H9 (cell line): ENCODE measurements around the gene CAMK2B. TPM values are rescaled to one million over a fixed set of nuclear protein-coding genes. Genes with fewer than 3 reads are reported as not detected.
A peak's percentile ranks its signal among the peaks of the same experiment; 100 is the strongest.

Source experiments
- DNase-seq: peaks from one replicate; pipeline ENCODE4 v3.0.0-alpha.2; 2017
- H2AFZ ChIP-seq: one replicate; pipeline ENCODE4 v1.6.1; 2013; ENCODE audit warnings: mild to moderate bottlenecking, low read length, control low read depth, moderate library complexity
- H2AK5ac ChIP-seq: 2 replicates; pipeline ENCODE4 v1.6.1; 2013; ENCODE audit warnings: low read length, control low read depth, mixed read lengths; ENCODE audit not compliant: insufficient read length
- H2BK120ac ChIP-seq: one replicate; pipeline ENCODE4 v1.6.1; 2013; ENCODE audit warnings: low read depth, mild to moderate bottlenecking, low read length, control low read depth, inconsistent platforms; ENCODE audit not compliant: poor library complexity, severe bottlenecking
- H2BK12ac ChIP-seq: 2 replicates; pipeline ENCODE4 v1.6.1; 2013; ENCODE audit warnings: low read length, control low read depth, mixed read lengths, low read depth; ENCODE audit not compliant: insufficient read length
- H2BK15ac ChIP-seq: 2 replicates; pipeline ENCODE4 v1.6.1; 2013; ENCODE audit warnings: low read depth, low read length, control low read depth
- H2BK20ac ChIP-seq: one replicate; pipeline ENCODE4 v1.6.1; 2013; ENCODE audit warnings: low read depth, mild to moderate bottlenecking, low read length, control low read depth, inconsistent platforms; ENCODE audit not compliant: poor library complexity, severe bottlenecking
- H2BK5ac ChIP-seq: 2 replicates; pipeline ENCODE4 v1.6.1; 2013; ENCODE audit warnings: low read length, control low read depth, mixed read lengths; ENCODE audit not compliant: insufficient read length
- H3K14ac ChIP-seq: 2 replicates; pipeline ENCODE4 v1.6.1; 2013; ENCODE audit warnings: low read length, control low read depth; ENCODE audit not compliant: insufficient read depth
- H3K18ac ChIP-seq: 2 replicates; pipeline ENCODE4 v1.6.1; 2013; ENCODE audit warnings: low read depth, mild to moderate bottlenecking, mixed read lengths, low read length, control low read depth; ENCODE audit not compliant: insufficient read length
- H3K23ac ChIP-seq: 2 replicates; pipeline ENCODE4 v1.6.1; 2013; ENCODE audit warnings: low read length, control low read depth, mixed read lengths, low read depth; ENCODE audit not compliant: insufficient read length
- H3K23me2 ChIP-seq: 2 replicates; pipeline ENCODE4 v1.6.1; 2013; ENCODE audit warnings: low read depth, mild to moderate bottlenecking, mixed read lengths, low read length, control low read depth; ENCODE audit not compliant: insufficient read length, poor library complexity, severe bottlenecking
- H3K27ac ChIP-seq: 2 replicates; pipeline ENCODE4 v1.5.1; 2013; ENCODE audit warnings: low read length, control low read depth, mixed read lengths, low read depth; ENCODE audit not compliant: insufficient read length
- H3K27me3 ChIP-seq: 2 replicates; pipeline ENCODE4 v1.6.1; 2013; ENCODE audit warnings: low read length, control low read depth, inconsistent platforms; ENCODE audit not compliant: insufficient read depth
- H3K4ac ChIP-seq: 2 replicates; pipeline ENCODE4 v1.6.1; 2013; ENCODE audit warnings: low read depth, mild to moderate bottlenecking, control low read depth, inconsistent platforms, low read length, moderate library complexity
- H3K4me1 ChIP-seq: 2 replicates; pipeline ENCODE4 v1.6.1; 2013; ENCODE audit warnings: low read length, control low read depth, inconsistent platforms; ENCODE audit not compliant: insufficient read depth
- H3K4me2 ChIP-seq: 2 replicates; pipeline ENCODE4 v1.6.1; 2013; ENCODE audit warnings: low read length, control low read depth, mixed read lengths; ENCODE audit not compliant: insufficient read length, insufficient read depth
- H3K56ac ChIP-seq: 2 replicates; pipeline ENCODE4 v1.6.1; 2013; ENCODE audit warnings: low read depth, mild to moderate bottlenecking, mixed read lengths, low read length, control low read depth; ENCODE audit not compliant: insufficient read length
- H3K79me1 ChIP-seq: 2 replicates; pipeline ENCODE4 v1.6.1; 2013; ENCODE audit warnings: low read depth, mild to moderate bottlenecking, moderate library complexity, low read length, control low read depth, inconsistent platforms; ENCODE audit not compliant: insufficient read depth, poor library complexity, severe bottlenecking
- H3K79me2 ChIP-seq: 2 replicates; pipeline ENCODE4 v1.6.1; 2013; ENCODE audit warnings: low read length, control low read depth, inconsistent platforms; ENCODE audit not compliant: insufficient read depth
- H3K9ac ChIP-seq: 2 replicates; pipeline ENCODE4 v1.6.1; 2013; ENCODE audit warnings: low read length, control low read depth, mixed read lengths; ENCODE audit not compliant: insufficient read length; ENCODE audit errors: extremely low read depth
- H3K9me3 ChIP-seq: one replicate; pipeline ENCODE4 v1.6.1; 2013; ENCODE audit warnings: low read depth, low read length, inconsistent platforms; ENCODE audit not compliant: control insufficient read depth
- H3T11ph ChIP-seq: one replicate; pipeline ENCODE4 v1.6.1; 2013; ENCODE audit warnings: mild to moderate bottlenecking, low read length, control low read depth, inconsistent platforms
- H4K20me1 ChIP-seq: one replicate; pipeline ENCODE4 v1.6.1; 2013; ENCODE audit not compliant: control insufficient read depth, insufficient read length, insufficient read depth
- H4K5ac ChIP-seq: 2 replicates; pipeline ENCODE4 v1.6.1; 2013; ENCODE audit warnings: low read depth, mild to moderate bottlenecking, mixed read lengths, low read length, control low read depth; ENCODE audit not compliant: insufficient read length
- H4K8ac ChIP-seq: replicated peaks from 2 replicates; pipeline ENCODE4 v1.6.1; 2013; ENCODE audit warnings: low read length, control low read depth, mixed read lengths, low read depth; ENCODE audit not compliant: insufficient read length
- H4K91ac ChIP-seq: 2 replicates; pipeline ENCODE4 v1.6.1; 2013; ENCODE audit warnings: low read depth, mild to moderate bottlenecking, moderate library complexity, mixed read lengths, low read length, control low read depth; ENCODE audit not compliant: insufficient read length
- H3K27ac Mint-ChIP-seq, 3 experiments: 2 replicates in 2 of 3; 3 replicates in 1 of 3; pipeline ENCODE4 v1.8.0; 2020 to 2021; ENCODE audit warnings: mixed read lengths in 3 of 3, mild to moderate bottlenecking in 1 of 3, moderate library complexity in 1 of 3
- H3K27me3 Mint-ChIP-seq: 2 replicates; pipeline ENCODE4 v1.8.0; 2021; ENCODE audit warnings: low read depth, mild to moderate bottlenecking, moderate library complexity, mixed read lengths
- H3K36me3 Mint-ChIP-seq, 3 experiments: 2 replicates in 2 of 3; 3 replicates in 1 of 3; pipeline ENCODE4 v1.8.0; 2020 to 2021; ENCODE audit warnings: low read depth in 3 of 3, mixed read lengths in 3 of 3; ENCODE audit not compliant: insufficient read depth in 1 of 3
- H3K4me1 Mint-ChIP-seq, 2 experiments: 2 replicates each; pipeline ENCODE4 v1.8.0; 2020; ENCODE audit warnings: mixed read lengths in 2 of 2
- H3K4me3 Mint-ChIP-seq, 2 experiments: 2 replicates in 1 of 2; 3 replicates in 1 of 2; pipeline ENCODE4 v1.8.0; 2020 to 2021; ENCODE audit warnings: mild to moderate bottlenecking in 2 of 2, mixed read lengths in 2 of 2, moderate library complexity in 1 of 2
- H3K9me3 Mint-ChIP-seq, 2 experiments: 2 replicates in 1 of 2; 3 replicates in 1 of 2; pipeline ENCODE4 v1.8.0; 2020; ENCODE audit warnings: mild to moderate bottlenecking in 2 of 2, mixed read lengths in 2 of 2, moderate library complexity in 1 of 2
- WGBS: extraction: QIAGEN DNeasy Blood & Tissue Kit; methylation state at CpG from one replicate; pipeline ENCODE4 v1.1.7; 2013; ENCODE audit warnings: missing lambda C conversion rate, low lambda C conversion rate, mixed read lengths; ENCODE audit not compliant: insufficient read length; ENCODE audit errors: extremely low coverage; 5-methylcytosine and 5-hydroxymethylcytosine counted together
- total RNA-seq: library from RNA; stranded (reverse); gene quantifications from 2 replicates; pipeline ENCODE4 v1.2.1, GENCODE V29; 2021
- TF ChIP-seq, protein P1 (sequence below): fragments of 200-600 bp; sonication (generic); conservative IDR thresholded peaks from 3 replicates; pipeline ENCODE4 v1.8.0; 2021; ENCODE audit warnings: antibody characterized with exemption, mild to moderate bottlenecking

Gene CAMK2B
- total RNA-seq, 1 experiment from 2014 or later, result 0.17 TPM

DNA sequence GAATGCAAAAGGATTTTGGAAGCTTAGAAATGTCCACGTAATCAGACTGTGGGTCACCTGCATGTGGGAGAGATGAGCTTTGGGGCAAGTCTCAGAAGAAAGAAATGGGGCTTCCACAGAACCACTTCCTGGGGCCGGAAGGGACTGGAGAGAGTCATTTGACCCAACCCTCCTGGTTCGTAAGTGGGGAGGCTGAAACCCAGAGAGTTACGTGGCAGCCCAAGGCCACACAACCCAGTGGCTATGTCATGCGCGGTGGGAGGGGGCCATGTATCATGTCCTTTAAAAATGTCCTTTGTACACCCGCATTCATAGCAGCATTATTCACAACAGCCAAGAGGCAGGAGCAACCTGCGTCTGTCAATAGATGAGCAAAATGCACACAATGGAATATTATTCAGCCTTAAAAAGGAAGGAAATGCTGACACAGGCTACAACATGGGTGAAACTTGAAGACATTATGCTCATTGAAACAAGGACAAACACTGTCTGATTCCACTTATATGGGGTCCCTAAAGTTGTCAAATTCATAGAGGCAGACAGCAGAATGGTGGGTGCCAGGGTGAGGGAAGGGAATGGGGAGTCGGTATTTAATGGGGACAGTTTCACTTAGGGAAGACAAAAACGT lies 15.1 kb downstream of the CAMK2B start:
- no peak overlapping the region for H3K23ac ChIP-seq
- WGBS, result no CpG with 5 or more reads among the region's 10 CpGs
- no peak overlapping the region for H3K27ac ChIP-seq
- H3K18ac ChIP-seq, result no peak overlapping the region
- H3K27ac Mint-ChIP-seq, result no peak overlapping the region
- H2BK12ac ChIP-seq, result no peak overlapping the region
- H2BK120ac ChIP-seq, result no peak overlapping the region
- peaks cover 8% of the 10 kb centered on the region; the same call in 1 of the 2 replicates for H3K27me3 ChIP-seq
- H3K4me2 ChIP-seq, result peak overlapping the region; percentile 41
- DNase-seq, result no peak
- H3K36me3 Mint-ChIP-seq, result no peaks in the 10 kb centered on the region
- no peaks in the 10 kb centered on the region for H3K79me1 ChIP-seq
- no peaks in the 10 kb centered on the region; a peak in 1 of 5 replicates for H3K9me3 Mint-ChIP-seq
- H2AK5ac ChIP-seq, result no peak overlapping the region
- no peak overlapping the region for H2BK15ac ChIP-seq
- H3K4me1 ChIP-seq, result no peaks in the 10 kb centered on the region
- H3T11ph ChIP-seq, result no peak overlapping the region
- H3K79me2 ChIP-seq, result no peaks in the 10 kb centered on the region
- peaks cover 4% of the 10 kb centered on the region for H3K23me2 ChIP-seq
- peak overlapping the region; percentile 47 to 74 for H3K4me3 Mint-ChIP-seq
- H2AFZ ChIP-seq, result no peak overlapping the region
- H3K27me3 Mint-ChIP-seq, result peaks cover 78% of the 10 kb centered on the region
- no peak overlapping the region for H3K56ac ChIP-seq
- H3K14ac ChIP-seq, result no peak overlapping the region
- H3K9me3 ChIP-seq, result no peaks in the 10 kb centered on the region
- H4K8ac ChIP-seq, result no peak overlapping the region
- H4K5ac ChIP-seq, result no peak overlapping the region
- no peak overlapping the region for H3K4ac ChIP-seq
- TF ChIP-seq, protein P1, sequence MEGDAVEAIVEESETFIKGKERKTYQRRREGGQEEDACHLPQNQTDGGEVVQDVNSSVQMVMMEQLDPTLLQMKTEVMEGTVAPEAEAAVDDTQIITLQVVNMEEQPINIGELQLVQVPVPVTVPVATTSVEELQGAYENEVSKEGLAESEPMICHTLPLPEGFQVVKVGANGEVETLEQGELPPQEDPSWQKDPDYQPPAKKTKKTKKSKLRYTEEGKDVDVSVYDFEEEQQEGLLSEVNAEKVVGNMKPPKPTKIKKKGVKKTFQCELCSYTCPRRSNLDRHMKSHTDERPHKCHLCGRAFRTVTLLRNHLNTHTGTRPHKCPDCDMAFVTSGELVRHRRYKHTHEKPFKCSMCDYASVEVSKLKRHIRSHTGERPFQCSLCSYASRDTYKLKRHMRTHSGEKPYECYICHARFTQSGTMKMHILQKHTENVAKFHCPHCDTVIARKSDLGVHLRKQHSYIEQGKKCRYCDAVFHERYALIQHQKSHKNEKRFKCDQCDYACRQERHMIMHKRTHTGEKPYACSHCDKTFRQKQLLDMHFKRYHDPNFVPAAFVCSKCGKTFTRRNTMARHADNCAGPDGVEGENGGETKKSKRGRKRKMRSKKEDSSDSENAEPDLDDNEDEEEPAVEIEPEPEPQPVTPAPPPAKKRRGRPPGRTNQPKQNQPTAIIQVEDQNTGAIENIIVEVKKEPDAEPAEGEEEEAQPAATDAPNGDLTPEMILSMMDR, result no peak
- H3K9ac ChIP-seq, result no peak overlapping the region
- no peaks in the 10 kb centered on the region for H4K20me1 ChIP-seq
- no peak overlapping the region for H2BK20ac ChIP-seq
- H2BK5ac ChIP-seq, result no peak overlapping the region
- peaks cover 0 to 2% of the 10 kb centered on the region in 2 experiments; a peak in 1 of 4 replicates for H3K4me1 Mint-ChIP-seq
- H4K91ac ChIP-seq, result no peak overlapping the region
